ENCODE data around the gene HDAC1.

GRCh38 chr1:32331549-32331948, 39.7 kb downstream of the HDAC1 start:
- TF ChIP-seq, protein P1, sequence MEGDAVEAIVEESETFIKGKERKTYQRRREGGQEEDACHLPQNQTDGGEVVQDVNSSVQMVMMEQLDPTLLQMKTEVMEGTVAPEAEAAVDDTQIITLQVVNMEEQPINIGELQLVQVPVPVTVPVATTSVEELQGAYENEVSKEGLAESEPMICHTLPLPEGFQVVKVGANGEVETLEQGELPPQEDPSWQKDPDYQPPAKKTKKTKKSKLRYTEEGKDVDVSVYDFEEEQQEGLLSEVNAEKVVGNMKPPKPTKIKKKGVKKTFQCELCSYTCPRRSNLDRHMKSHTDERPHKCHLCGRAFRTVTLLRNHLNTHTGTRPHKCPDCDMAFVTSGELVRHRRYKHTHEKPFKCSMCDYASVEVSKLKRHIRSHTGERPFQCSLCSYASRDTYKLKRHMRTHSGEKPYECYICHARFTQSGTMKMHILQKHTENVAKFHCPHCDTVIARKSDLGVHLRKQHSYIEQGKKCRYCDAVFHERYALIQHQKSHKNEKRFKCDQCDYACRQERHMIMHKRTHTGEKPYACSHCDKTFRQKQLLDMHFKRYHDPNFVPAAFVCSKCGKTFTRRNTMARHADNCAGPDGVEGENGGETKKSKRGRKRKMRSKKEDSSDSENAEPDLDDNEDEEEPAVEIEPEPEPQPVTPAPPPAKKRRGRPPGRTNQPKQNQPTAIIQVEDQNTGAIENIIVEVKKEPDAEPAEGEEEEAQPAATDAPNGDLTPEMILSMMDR (IDR thresholded peaks at IDR 0.05): no peak
- TF ChIP-seq POLR2A (IDR thresholded peaks at IDR 0.05): no peak
